T-helper 2 cell treated with Interferon-gamma antibody and Interleukin-4, amounts not matched to agents 5 μg/mL and 100 μg/mL, for 36 hours (primary cell): ENCODE results near the gene TP63.
"Not testable (repeated sequence)": the region's sequence is repeated elsewhere in the genome, so short reads cannot be mapped to it uniquely, and the experiment has no call there.

ENCODE experiments used
- DNase-seq: peaks from one replicate; pipeline ENCODE4 v3.0.0; 2021; ENCODE audit warnings: low spot score
- H3K27ac Mint-ChIP-seq: one replicate; pipeline ENCODE4 v1.8.0; 2021; ENCODE audit warnings: mild to moderate bottlenecking, mixed read lengths
- H3K27me3 Mint-ChIP-seq: one replicate; pipeline ENCODE4 v1.8.0; 2021; ENCODE audit warnings: low read depth, mixed read lengths
- H3K36me3 Mint-ChIP-seq: one replicate; pipeline ENCODE4 v1.8.0; 2021; ENCODE audit warnings: low read depth, mixed read lengths
- H3K4me1 Mint-ChIP-seq: one replicate; pipeline ENCODE4 v1.8.0; 2021; ENCODE audit warnings: low read depth, mixed read lengths
- H3K4me3 Mint-ChIP-seq: one replicate; pipeline ENCODE4 v1.8.0; 2022; ENCODE audit warnings: mild to moderate bottlenecking, moderate library complexity, mixed read lengths
- H3K9me3 Mint-ChIP-seq: one replicate; pipeline ENCODE4 v1.8.0; 2021; ENCODE audit warnings: mixed read lengths

The TP63 gene

GRCh38 chr3:189631373-189631408 is at the start of gene TP63:
Gene TP63 (plus strand): TSS chr3:189631389. CDS start chr3:189631516, 127 bp downstream.
- Mint-ChIP-seq H3K4me3 (peak within 1 kb of the TSS; percentile 74), H3K4me1 (peaks cover 25% of the 10 kb centered on the region), H3K27me3 (no peaks in the 10 kb centered on the region), H3K27ac (peak within 1 kb of the TSS; percentile 82), H3K36me3 (peaks cover 4% of the 10 kb centered on the region), H3K9me3 (peaks cover 8% of the 10 kb centered on the region)
- DNase-seq, result no peak

GRCh38 chr3:189582179-189582578 is 49.0 kb upstream of the TP63 start:
- H3K4me1 Mint-ChIP-seq, result peaks cover 6% of the 10 kb centered on the region
- H3K9me3 Mint-ChIP-seq, result peaks cover 5% of the 10 kb centered on the region
- no peaks in the 10 kb centered on the region for H3K27me3 Mint-ChIP-seq
- H3K27ac Mint-ChIP-seq, result no peak overlapping the region
- DNase-seq, result no peak
- peaks cover 2% of the 10 kb centered on the region for H3K36me3 Mint-ChIP-seq
- no peak overlapping the region for H3K4me3 Mint-ChIP-seq

GRCh38 chr3:189584645-189585044 is 46.5 kb upstream of the TP63 start:
- no peaks in the 10 kb centered on the region for H3K27me3 Mint-ChIP-seq
- H3K4me3 Mint-ChIP-seq, result no peak overlapping the region
- DNase-seq, result no peak
- peaks cover 13% of the 10 kb centered on the region for H3K4me1 Mint-ChIP-seq
- no peak overlapping the region for H3K27ac Mint-ChIP-seq
- H3K9me3 Mint-ChIP-seq, result no peaks in the 10 kb centered on the region
- H3K36me3 Mint-ChIP-seq, result no peaks in the 10 kb centered on the region

- H3K27me3 Mint-ChIP-seq, result no peaks in the 10 kb centered on the region
These were observed 44.1 kb upstream of the TP63 start for GRCh38 chr3:189586941-189587663.

GRCh38 chr3:189587664-189588040 is 43.5 kb upstream of the TP63 start:
- Mint-ChIP-seq H3K27me3 (no peaks in the 10 kb centered on the region), H3K27ac (no peak overlapping the region), H3K9me3 (peaks cover 14% of the 10 kb centered on the region), H3K4me3 (no peak overlapping the region), H3K4me1 (peaks cover 13% of the 10 kb centered on the region), H3K36me3 (peaks cover 3% of the 10 kb centered on the region)
- DNase-seq, result no peak

More at GRCh38 chr3:189586941-189587663, 44.1 kb upstream of the TP63 start:
- DNase-seq, result peak; percentile 14
- H3K9me3 Mint-ChIP-seq, result peaks cover 10% of the 10 kb centered on the region
- no peak overlapping the region for H3K4me3 Mint-ChIP-seq
- no peak overlapping the region for H3K27ac Mint-ChIP-seq
- peaks cover 3% of the 10 kb centered on the region for H3K36me3 Mint-ChIP-seq
- H3K4me1 Mint-ChIP-seq, result peaks cover 13% of the 10 kb centered on the region

- DNase-seq, result no peak
- H3K27ac Mint-ChIP-seq, result no peak overlapping the region
- peaks cover 14% of the 10 kb centered on the region for H3K9me3 Mint-ChIP-seq
- peaks cover 13% of the 10 kb centered on the region for H3K4me1 Mint-ChIP-seq
- peaks cover 3% of the 10 kb centered on the region for H3K36me3 Mint-ChIP-seq
- H3K4me3 Mint-ChIP-seq, result no peak overlapping the region
- no peaks in the 10 kb centered on the region for H3K27me3 Mint-ChIP-seq
These were observed 43.1 kb upstream of the TP63 start for GRCh38 chr3:189588070-189588469.

GRCh38 chr3:189588475-189589178 is 42.6 kb upstream of the TP63 start:
- DNase-seq, result no peak
- peaks cover 14% of the 10 kb centered on the region for H3K9me3 Mint-ChIP-seq
- no peaks in the 10 kb centered on the region for H3K27me3 Mint-ChIP-seq
- H3K4me1 Mint-ChIP-seq, result peaks cover 17% of the 10 kb centered on the region
- H3K27ac Mint-ChIP-seq, result no peak overlapping the region
- no peak overlapping the region for H3K4me3 Mint-ChIP-seq
- H3K36me3 Mint-ChIP-seq, result peaks cover 3% of the 10 kb centered on the region

GRCh38 chr3:189589179-189589569 is 42.0 kb upstream of the TP63 start:
- no peak overlapping the region for H3K4me3 Mint-ChIP-seq
- H3K27me3 Mint-ChIP-seq, result no peaks in the 10 kb centered on the region
- H3K36me3 Mint-ChIP-seq, result peaks cover 3% of the 10 kb centered on the region
- no peak overlapping the region for H3K27ac Mint-ChIP-seq
- H3K4me1 Mint-ChIP-seq, result peaks cover 19% of the 10 kb centered on the region
- H3K9me3 Mint-ChIP-seq, result peaks cover 14% of the 10 kb centered on the region
- DNase-seq, result no peak

GRCh38 chr3:189590223-189590622 is 41.0 kb upstream of the TP63 start:
- Mint-ChIP-seq H3K9me3 (peaks cover 14% of the 10 kb centered on the region), H3K4me3 (no peak overlapping the region), H3K36me3 (peaks cover 3% of the 10 kb centered on the region), H3K27me3 (no peaks in the 10 kb centered on the region), H3K27ac (no peak overlapping the region), H3K4me1 (peaks cover 19% of the 10 kb centered on the region)
- no peak for DNase-seq

- Mint-ChIP-seq H3K36me3 (peaks cover 8% of the 10 kb centered on the region), H3K9me3 (peaks cover 14% of the 10 kb centered on the region), H3K27ac (no peak overlapping the region), H3K4me3 (no peak overlapping the region), H3K4me1 (peaks cover 5% of the 10 kb centered on the region), H3K27me3 (no peaks in the 10 kb centered on the region)
- DNase-seq, result no peak
These were observed 37.6 kb upstream of the TP63 start for GRCh38 chr3:189593581-189593980.

- not testable (repeated sequence) for DNase-seq, H3K4me3 Mint-ChIP-seq, H3K9me3 Mint-ChIP-seq, H3K27me3 Mint-ChIP-seq, H3K27ac Mint-ChIP-seq, H3K36me3 Mint-ChIP-seq, H3K4me1 Mint-ChIP-seq
These were observed 34.9 kb upstream of the TP63 start for GRCh38 chr3:189596078-189596979.

- Mint-ChIP-seq H3K4me3 (no peak overlapping the region), H3K9me3 (no peaks in the 10 kb centered on the region), H3K27ac (no peak overlapping the region), H3K36me3 (peaks cover 5% of the 10 kb centered on the region), H3K27me3 (no peaks in the 10 kb centered on the region), H3K4me1 (peaks cover 8% of the 10 kb centered on the region)
- DNase-seq, result no peak
These were observed 33.3 kb upstream of the TP63 start for GRCh38 chr3:189597918-189598317.

- no peak overlapping the region for H3K27ac Mint-ChIP-seq
- peaks cover 5% of the 10 kb centered on the region for H3K36me3 Mint-ChIP-seq
- peaks cover 5% of the 10 kb centered on the region for H3K4me1 Mint-ChIP-seq
- no peaks in the 10 kb centered on the region for H3K27me3 Mint-ChIP-seq
- H3K4me3 Mint-ChIP-seq, result no peak overlapping the region
- no peaks in the 10 kb centered on the region for H3K9me3 Mint-ChIP-seq
- no peak for DNase-seq
These were observed 32.5 kb upstream of the TP63 start for GRCh38 chr3:189598530-189599225.

- Mint-ChIP-seq H3K4me3 (no peak overlapping the region), H3K4me1 (peaks cover 3% of the 10 kb centered on the region), H3K27ac (no peak overlapping the region), H3K27me3 (no peaks in the 10 kb centered on the region), H3K9me3 (peaks cover 13% of the 10 kb centered on the region), H3K36me3 (peaks cover 8% of the 10 kb centered on the region)
- DNase-seq, result no peak
These were observed 28.7 kb upstream of the TP63 start for GRCh38 chr3:189602471-189602870.
